NT2/D1 (cell line): Measurements from ENCODE around the gene TBPL2.
"Not testable (repeated sequence)": the region's sequence is repeated elsewhere in the genome, so short reads cannot be mapped to it uniquely, and the experiment has no call there.

Experiments
- DNase-seq: peaks from one replicate; pipeline ENCODE4 v3.0.0-alpha.2; 2011; ENCODE audit warnings: low read depth, low spot score
- H3K27me3 ChIP-seq: 2 replicates; pipeline ENCODE4 v1.6.0; 2011; ENCODE audit warnings: mild to moderate bottlenecking; ENCODE audit not compliant: insufficient read length, insufficient read depth
- H3K36me3 ChIP-seq: 2 replicates; pipeline ENCODE4 v1.6.1; 2011; ENCODE audit warnings: mild to moderate bottlenecking, low read length, mixed read lengths; ENCODE audit not compliant: insufficient read depth, insufficient read length
- H3K4me1 ChIP-seq: 2 replicates; pipeline ENCODE4 v1.5.1; 2011; ENCODE audit not compliant: insufficient read depth, insufficient read length
- H3K4me3 ChIP-seq: 2 replicates; pipeline ENCODE4 v1.5.1; 2011; ENCODE audit warnings: low read depth; ENCODE audit not compliant: insufficient read length
- H3K9ac ChIP-seq: 2 replicates; pipeline ENCODE4 v1.6.0; 2011; ENCODE audit warnings: low read depth; ENCODE audit not compliant: insufficient read length
- H3K9me3 ChIP-seq: 2 replicates; pipeline ENCODE4 v1.5.1; 2011; ENCODE audit warnings: mild to moderate bottlenecking, low read length; ENCODE audit not compliant: insufficient read depth
- SUZ12 ChIP-seq: IDR thresholded peaks from 2 replicates; pipeline ENCODE4 v1.6.1; 2011; ENCODE audit not compliant: insufficient read length, insufficient read depth; ENCODE audit errors: extremely low read depth
- YY1 ChIP-seq: IDR thresholded peaks from 2 replicates; pipeline ENCODE4 v1.6.1; 2011; ENCODE audit not compliant: insufficient read length, insufficient read depth
- ZNF274 ChIP-seq: IDR thresholded peaks from 2 replicates; pipeline ENCODE4 v1.6.1; 2011; ENCODE audit warnings: mild to moderate bottlenecking, low read depth, low read length

The TBPL2 gene

DNA sequence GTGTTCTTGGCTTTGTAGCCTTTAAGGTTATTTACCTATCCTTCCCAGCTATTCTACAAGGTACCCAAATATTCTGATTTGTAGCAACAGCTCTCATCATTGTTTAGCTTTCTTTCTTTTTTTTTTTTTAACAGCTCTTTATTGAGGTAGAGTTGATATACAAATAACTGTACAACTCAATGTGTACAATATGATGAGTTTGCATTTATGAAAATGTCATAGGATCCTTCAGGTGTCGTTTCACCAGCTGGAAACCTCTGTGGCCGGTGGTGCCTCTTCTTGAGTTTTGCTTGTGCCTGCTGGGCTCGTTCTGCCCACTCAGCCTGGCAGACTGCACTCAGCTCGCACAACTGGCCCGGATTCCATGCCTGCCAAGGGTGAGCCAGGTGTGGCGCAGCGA, 26.9 kb upstream of the TBPL2 start:
- DNase-seq: no peak
- TF ChIP-seq YY1: no peak
- TF ChIP-seq SUZ12: no peak
- TF ChIP-seq ZNF274: no peak
- Histone ChIP-seq H3K4me1 (no peaks in the 10 kb centered on the region), H3K9me3 (peaks cover 8% of the 10 kb centered on the region; the same call in 1 of the 2 replicates), H3K4me3 (no peak overlapping the region), H3K36me3 (no peaks in the 10 kb centered on the region), H3K27me3 (no peaks in the 10 kb centered on the region), H3K9ac (no peak overlapping the region)

- Histone ChIP-seq H3K27me3 (no peaks in the 10 kb centered on the region), H3K4me3 (no peak overlapping the region), H3K9ac (no peak overlapping the region), H3K4me1 (no peaks in the 10 kb centered on the region), H3K36me3 (no peaks in the 10 kb centered on the region), H3K9me3 (peaks cover 7% of the 10 kb centered on the region; the same call in 1 of the 2 replicates)
- no peak for TF ChIP-seq SUZ12
- TF ChIP-seq YY1: no peak
- DNase-seq: no peak
Observed at GRCh38 chr14:55458800-55459515, 18.5 kb upstream of the TBPL2 start.

- no peak for DNase-seq
- no peaks in the 10 kb centered on the region for H3K36me3 ChIP-seq
- no peaks in the 10 kb centered on the region for H3K4me1 ChIP-seq
- no peak overlapping the region for H3K9ac ChIP-seq
- H3K9me3 ChIP-seq: peaks cover 7% of the 10 kb centered on the region; the same call in 1 of the 2 replicates
- H3K4me3 ChIP-seq: no peak overlapping the region
- no peak for TF ChIP-seq YY1
- no peak for TF ChIP-seq ZNF274
- no peak for TF ChIP-seq SUZ12
- H3K27me3 ChIP-seq: no peaks in the 10 kb centered on the region
Observed at GRCh38 chr14:55457496-55457895, 17.1 kb upstream of the TBPL2 start.

- not testable (repeated sequence) for H3K9ac ChIP-seq, H3K9me3 ChIP-seq, H3K36me3 ChIP-seq, H3K4me1 ChIP-seq, H3K27me3 ChIP-seq, DNase-seq, H3K4me3 ChIP-seq
Observed at GRCh38 chr14:55456411-55456810, 16.0 kb upstream of the TBPL2 start.

DNA sequence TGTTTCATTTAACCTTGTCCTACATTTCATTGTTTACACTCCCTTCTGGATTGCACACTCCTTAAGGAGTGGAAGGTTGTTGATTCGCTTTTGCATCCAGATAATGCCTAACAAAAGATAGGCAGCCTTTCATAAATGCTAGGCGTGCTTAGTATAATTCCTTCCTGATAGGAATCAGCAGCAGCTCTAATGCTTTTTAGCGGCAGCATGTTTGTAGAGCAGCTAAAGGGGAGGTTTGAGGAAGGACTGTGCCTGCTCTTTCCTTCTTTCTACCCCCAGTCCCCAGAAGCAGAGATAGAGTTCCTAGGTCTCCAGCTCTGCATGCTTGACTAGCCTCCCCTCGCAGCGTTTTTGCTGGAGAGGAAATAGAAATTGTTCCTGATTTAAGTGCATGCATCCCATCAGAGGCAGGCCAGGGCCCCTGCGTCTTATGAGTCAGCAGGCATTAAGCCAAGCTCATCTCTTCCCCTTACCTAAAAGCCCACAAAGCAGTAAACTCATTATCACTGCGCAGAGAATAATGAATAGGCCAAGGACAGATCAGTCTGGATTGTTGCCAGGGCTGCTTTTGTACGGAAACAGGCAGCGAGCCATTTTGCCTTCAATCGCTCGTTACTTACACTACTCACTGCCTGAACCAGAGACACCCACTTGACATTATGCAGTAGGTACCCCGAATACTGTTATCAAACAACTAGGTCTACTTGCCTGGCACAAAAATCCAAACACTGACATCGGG, 14.0 kb upstream of the TBPL2 start:
- H3K4me1 ChIP-seq: no peaks in the 10 kb centered on the region

DNA sequence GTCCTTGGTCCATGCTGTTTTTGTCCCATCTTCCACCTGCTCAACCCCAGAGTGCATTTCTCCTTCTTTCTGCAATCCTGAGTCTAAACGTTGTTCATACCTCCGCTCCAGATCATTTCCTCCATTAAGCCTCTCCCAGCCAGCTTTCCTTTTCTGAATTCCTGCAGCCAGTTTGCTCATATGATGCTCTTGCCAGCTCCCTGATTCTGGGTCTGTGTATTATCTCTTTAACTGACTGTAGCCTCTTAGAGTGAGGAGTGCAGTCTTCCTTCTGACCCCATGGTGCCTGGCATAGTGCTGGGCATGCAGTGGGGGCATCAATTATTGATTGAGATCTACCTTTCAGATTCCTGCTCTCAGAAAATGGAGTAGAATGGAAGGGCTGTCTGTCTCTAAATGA, 11.5 kb upstream of the TBPL2 start:
- no peak overlapping the region for H3K9ac ChIP-seq
- no peak overlapping the region for H3K4me3 ChIP-seq
- no peaks in the 10 kb centered on the region for H3K27me3 ChIP-seq
- no peak for DNase-seq
- no peaks in the 10 kb centered on the region for H3K9me3 ChIP-seq
- H3K36me3 ChIP-seq: no peaks in the 10 kb centered on the region
- no peak for TF ChIP-seq ZNF274
- no peak for TF ChIP-seq YY1
- TF ChIP-seq SUZ12: no peak
- no peaks in the 10 kb centered on the region for H3K4me1 ChIP-seq

More for the DNA sequence above, 14.0 kb upstream of the TBPL2 start:
- H3K9ac ChIP-seq: no peak overlapping the region
- H3K9me3 ChIP-seq: peaks cover 7% of the 10 kb centered on the region; the same call in 1 of the 2 replicates
- H3K27me3 ChIP-seq: no peaks in the 10 kb centered on the region
- no peak for DNase-seq
- H3K4me3 ChIP-seq: no peak overlapping the region
- no peak for TF ChIP-seq SUZ12
- no peak for TF ChIP-seq ZNF274
- TF ChIP-seq YY1: no peak
- no peaks in the 10 kb centered on the region for H3K36me3 ChIP-seq

GRCh38 chr14:55451398-55451797, 11.0 kb upstream of the TBPL2 start:
- no peak for TF ChIP-seq ZNF274
- Histone ChIP-seq H3K9me3 (no peaks in the 10 kb centered on the region), H3K4me3 (no peak overlapping the region), H3K9ac (no peak overlapping the region), H3K4me1 (no peaks in the 10 kb centered on the region), H3K36me3 (no peaks in the 10 kb centered on the region), H3K27me3 (no peaks in the 10 kb centered on the region)
- DNase-seq: no peak
